Measurements from ENCODE around the gene GTPBP3.

Gene GTPBP3

DNA sequence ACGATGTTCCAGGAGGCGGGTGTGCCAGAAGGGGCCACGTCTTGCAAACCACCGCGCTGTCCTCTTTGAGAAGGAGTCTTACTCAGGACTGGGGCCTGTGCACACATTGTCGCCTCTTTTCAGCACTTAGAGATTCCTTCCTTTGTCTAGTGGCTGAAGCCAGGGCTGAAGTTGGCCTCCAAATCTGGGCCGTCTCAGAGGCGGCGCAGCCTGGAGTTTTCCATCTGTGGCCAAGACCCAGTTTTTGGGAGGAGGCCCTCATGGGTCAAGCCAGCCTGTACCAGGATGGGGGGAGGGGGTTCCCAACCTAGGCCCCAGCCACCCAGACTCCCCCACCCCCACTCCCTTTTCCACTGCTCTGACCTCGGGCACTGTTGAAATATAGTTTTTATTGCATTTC, 14.5 kb upstream of the GTPBP3 start:
- Mint-ChIP-seq H3K27ac (peak overlapping the region in 1 of 2 donors; percentile 74), H3K4me1 (peaks cover 15% of the 10 kb centered on the region), H3K9me3 (no peaks in the 10 kb centered on the region), H3K4me3 (peak overlapping the region; percentile 75), H3K27me3 (no peaks in the 10 kb centered on the region)
- no peak for ATAC-seq
- DNase-seq = no peak

DNA sequence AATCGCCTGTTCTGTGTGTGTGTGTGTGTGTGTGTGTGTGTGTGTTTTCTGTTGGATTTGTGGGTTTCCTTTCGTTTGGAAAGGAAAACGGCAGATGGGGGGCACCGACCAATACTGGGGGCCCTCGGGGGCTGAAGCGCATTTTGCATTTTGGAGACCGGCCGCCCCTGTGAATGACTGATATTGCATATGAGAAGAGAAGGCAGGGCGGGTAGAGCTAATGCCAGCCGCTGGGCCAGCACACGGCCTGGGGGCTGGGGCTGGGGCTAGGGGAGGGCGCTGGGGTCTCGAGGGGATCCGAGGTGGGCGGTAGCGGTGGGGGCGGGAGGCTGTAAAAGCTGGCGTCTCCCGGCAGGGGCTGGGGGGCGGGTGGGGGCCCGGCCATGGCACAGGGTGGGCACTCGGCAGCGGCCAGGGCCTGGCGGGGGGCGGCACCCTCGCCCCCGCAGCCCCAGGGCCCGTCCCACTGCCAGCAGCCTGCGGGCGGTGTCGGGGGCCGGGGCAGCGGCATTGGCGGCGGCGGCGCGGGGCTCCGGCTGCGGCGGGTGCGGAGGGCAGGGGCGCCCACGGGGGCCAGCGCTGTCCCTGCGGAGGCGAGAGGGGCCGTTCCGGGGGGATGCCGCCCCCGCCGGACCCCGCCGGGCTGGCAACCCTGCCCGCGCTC, 13.9 kb upstream of the GTPBP3 start:
- Mint-ChIP-seq H3K4me3 (peak overlapping the region; percentile 75), H3K9me3 (no peaks in the 10 kb centered on the region), H3K27ac (peak overlapping the region in 1 of 2 donors; percentile 74), H3K27me3 (no peaks in the 10 kb centered on the region), H3K4me1 (peaks cover 21% of the 10 kb centered on the region)
- peak; percentile 39 for ATAC-seq
- no peak for DNase-seq

- Mint-ChIP-seq H3K9me3 (no peaks in the 10 kb centered on the region), H3K27ac (no peak overlapping the region), H3K27me3 (no peaks in the 10 kb centered on the region), H3K4me3 (peak overlapping the region; percentile 61 to 62), H3K4me1 (peaks cover 26% of the 10 kb centered on the region)
- DNase-seq (peak; percentile 38 to 57), ATAC-seq (peak; percentile 70)
Measured at GRCh38 chr19:17323964-17324332, 13.4 kb upstream of the GTPBP3 start.

GRCh38 chr19:17324357-17325114, 12.8 kb upstream of the GTPBP3 start:
- peaks cover 32% of the 10 kb centered on the region for H3K4me1 Mint-ChIP-seq

GRCh38 chr19:17325133-17325532, 12.2 kb upstream of the GTPBP3 start:
- peaks cover 5% of the 10 kb centered on the region for H3K27me3 Mint-ChIP-seq
- no peak overlapping the region for H3K4me3 Mint-ChIP-seq
- ATAC-seq = no peak
- peaks cover 38% of the 10 kb centered on the region for H3K4me1 Mint-ChIP-seq
- H3K9me3 Mint-ChIP-seq = no peaks in the 10 kb centered on the region
- H3K27ac Mint-ChIP-seq = no peak overlapping the region
- DNase-seq = no peak

More at GRCh38 chr19:17324357-17325114, 12.8 kb upstream of the GTPBP3 start:
- DNase-seq (no peak), ATAC-seq (no peak)
- Mint-ChIP-seq H3K4me3 (no peak overlapping the region), H3K27me3 (no peaks in the 10 kb centered on the region), H3K9me3 (no peaks in the 10 kb centered on the region), H3K27ac (peak overlapping the region in 1 of 2 donors; percentile 37)

GRCh38 chr19:17325881-17326594, 11.3 kb upstream of the GTPBP3 start:
- ATAC-seq (no peak), DNase-seq (no peak)
- Mint-ChIP-seq H3K27ac (peak overlapping the region in 1 of 2 donors; percentile 67), H3K27me3 (peaks cover 13% of the 10 kb centered on the region), H3K9me3 (no peaks in the 10 kb centered on the region), H3K4me3 (no peak overlapping the region), H3K4me1 (peaks cover 44% of the 10 kb centered on the region)

DNA sequence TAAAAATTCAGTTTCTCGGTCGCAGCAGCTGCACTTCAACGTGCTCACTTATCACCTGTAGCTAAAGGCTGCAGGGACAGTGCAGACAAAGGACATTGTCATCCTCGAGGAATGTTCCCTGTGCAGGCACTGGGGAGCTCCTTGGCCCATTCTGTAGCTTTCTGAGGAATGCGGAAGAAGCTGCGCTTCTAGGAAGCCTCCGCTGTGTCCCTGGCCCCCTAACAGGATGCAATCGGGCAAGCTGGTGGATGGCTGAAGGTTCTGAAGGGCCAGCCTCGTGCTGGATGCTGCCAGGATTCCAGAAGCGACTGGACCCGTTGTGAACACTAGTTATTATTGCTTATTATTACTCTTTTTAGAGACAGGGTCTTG, 10.8 kb upstream of the GTPBP3 start:
- Mint-ChIP-seq H3K4me3 (no peak overlapping the region), H3K27me3 (peaks cover 13% of the 10 kb centered on the region), H3K4me1 (peaks cover 44% of the 10 kb centered on the region), H3K27ac (no peak overlapping the region), H3K9me3 (no peaks in the 10 kb centered on the region)
- no peak for DNase-seq
- no peak for ATAC-seq

- no peak for DNase-seq
- Mint-ChIP-seq H3K27me3 (peaks cover 13% of the 10 kb centered on the region), H3K9me3 (no peaks in the 10 kb centered on the region), H3K27ac (no peak overlapping the region), H3K4me3 (no peak overlapping the region), H3K4me1 (peaks cover 45% of the 10 kb centered on the region)
- ATAC-seq = no peak
Measured at GRCh38 chr19:17327068-17327653, 10.2 kb upstream of the GTPBP3 start.

DNA sequence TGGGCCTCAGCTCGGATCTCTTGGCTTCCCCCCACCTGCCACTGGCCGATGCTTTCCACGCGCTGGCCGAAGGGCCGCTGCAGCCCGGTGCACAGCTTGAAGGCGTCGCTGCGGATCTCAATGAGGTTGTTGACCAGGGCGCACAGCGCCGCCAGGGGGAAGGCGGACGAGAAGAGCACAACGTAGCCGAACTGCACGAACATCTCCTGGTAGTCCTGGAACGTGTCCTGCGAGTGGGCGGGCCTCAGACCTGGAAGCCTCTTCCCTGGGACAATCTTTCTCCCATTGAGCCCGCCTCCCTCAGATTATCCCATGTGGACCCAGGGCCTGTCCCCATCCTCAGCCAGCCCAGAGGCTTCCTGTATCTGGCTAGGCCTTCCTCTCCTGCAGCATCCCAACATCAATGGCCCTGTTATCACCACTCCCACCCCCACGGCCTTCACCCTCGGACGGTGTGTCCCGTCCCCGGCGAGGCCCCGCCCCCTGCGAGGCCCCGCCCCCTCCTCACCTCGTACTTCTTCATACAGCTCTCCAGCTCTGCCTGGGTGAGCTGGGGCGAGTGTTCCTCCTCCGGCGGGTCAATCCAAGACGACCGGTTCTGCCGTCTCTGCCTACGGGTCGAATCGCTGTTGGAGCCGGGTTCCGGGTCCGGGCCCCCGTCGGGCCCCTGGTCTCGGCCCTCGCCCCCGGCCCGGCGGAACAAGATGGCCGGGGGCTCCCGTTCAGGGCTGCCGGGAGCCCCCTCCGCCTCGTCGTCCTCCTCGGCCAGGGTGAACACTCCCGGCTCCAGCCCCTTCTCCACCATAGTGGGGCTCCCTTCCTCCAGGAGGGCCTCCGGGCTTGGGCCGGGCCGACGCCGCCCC, 9.5 kb upstream of the GTPBP3 start:
- Mint-ChIP-seq H3K4me1 (peaks cover 45% of the 10 kb centered on the region), H3K27me3 (peaks cover 13% of the 10 kb centered on the region), H3K27ac (peak overlapping the region; percentile 33 to 82), H3K9me3 (no peaks in the 10 kb centered on the region), H3K4me3 (peak overlapping the region; percentile 84 to 85)
- peak; percentile 51 to 52 for DNase-seq
- peak; percentile 72 for ATAC-seq

GRCh38 chr19:17328517-17329365, 8.6 kb upstream of the GTPBP3 start:
- Mint-ChIP-seq H3K4me1 (peaks cover 49% of the 10 kb centered on the region), H3K4me3 (peak overlapping the region; percentile 84 to 85), H3K9me3 (no peaks in the 10 kb centered on the region), H3K27me3 (peaks cover 13% of the 10 kb centered on the region), H3K27ac (peak overlapping the region; percentile 33 to 82)
- DNase-seq (peak in 1 of 2 donors; percentile 36), ATAC-seq (peak; percentile 32)

- Mint-ChIP-seq H3K27me3 (peaks cover 13% of the 10 kb centered on the region), H3K9me3 (no peaks in the 10 kb centered on the region), H3K4me1 (peaks cover 55% of the 10 kb centered on the region), H3K4me3 (peak overlapping the region; percentile 71), H3K27ac (peak overlapping the region in 1 of 2 donors; percentile 68)
- ATAC-seq (no peak), DNase-seq (no peak)
Measured at GRCh38 chr19:17329366-17330261, 7.7 kb upstream of the GTPBP3 start.

GRCh38 chr19:17330262-17331044, 6.9 kb upstream of the GTPBP3 start:
- peaks cover 13% of the 10 kb centered on the region for H3K27me3 Mint-ChIP-seq
- H3K27ac Mint-ChIP-seq = no peak overlapping the region

More at GRCh38 chr19:17330262-17331044, 6.9 kb upstream of the GTPBP3 start:
- ATAC-seq (no peak), DNase-seq (no peak)
- peaks cover 63% of the 10 kb centered on the region for H3K4me1 Mint-ChIP-seq
- H3K9me3 Mint-ChIP-seq = no peaks in the 10 kb centered on the region
- peak overlapping the region in 1 of 2 donors; percentile 2 for H3K4me3 Mint-ChIP-seq
